Common myeloid progenitor, CD34-positive (primary cell): ENCODE results near the gene OBSCN.

Experiments
- CTCF ChIA-PET: fragments of 350-600 bp; sonication (Branson Sonifier 250); formaldehyde crosslinking; loops from one replicate; lab custom pipeline; 2021; ENCODE audit warnings: antibody characterized with exemption; lab: Charles Lee
- POLR2A ChIA-PET: fragments of 350-600 bp; sonication (Branson Sonifier 250); formaldehyde crosslinking; loops from one replicate; lab custom pipeline; 2021; ENCODE audit warnings: antibody characterized with exemption; lab: Charles Lee
- DNase-seq, 3 donors: peaks; one replicate each; pipeline versions ENCODE4 v3.0.0 to v3.0.0-alpha.2; 2013
- H3K27ac ChIP-seq, 2 experiments: 1 replicate in 1 of 2; 2 replicates in 1 of 2; pipeline ENCODE4 v1.7.0; 2013; ENCODE audit warnings: inconsistent platforms in 2 of 2, low read length in 2 of 2, mild to moderate bottlenecking in 2 of 2, low read depth in 1 of 2, moderate library complexity in 1 of 2; ENCODE audit not compliant: severe bottlenecking in 2 of 2, insufficient read depth in 1 of 2, poor library complexity in 1 of 2
- H3K27me3 ChIP-seq, 5 experiments: replicated peaks in 2 of 5; 1 replicate in 3 of 5; 2 replicates in 2 of 5; pipeline versions ENCODE4 v1.6.1 to v1.7.0; 2013; ENCODE audit warnings: low read length in 4 of 5, mild to moderate bottlenecking in 2 of 5, moderate library complexity in 2 of 5, inconsistent platforms in 1 of 5; ENCODE audit not compliant: insufficient read depth in 5 of 5, control insufficient read depth in 4 of 5
- H3K36me3 ChIP-seq, 4 experiments: 1 replicate in 2 of 4; 2 replicates in 2 of 4; pipeline versions ENCODE4 v1.6.1 to v1.7.0; 2013; ENCODE audit warnings: low read length in 3 of 4, control low read depth in 1 of 4, mild to moderate bottlenecking in 1 of 4; ENCODE audit not compliant: control insufficient read depth in 4 of 4, insufficient read depth in 4 of 4
- H3K4me1 ChIP-seq, 4 experiments: 1 replicate in 3 of 4; 2 replicates in 1 of 4; pipeline versions ENCODE4 v1.6.1 to v1.7.1; 2013; ENCODE audit warnings: low read length in 3 of 4, mild to moderate bottlenecking in 3 of 4, control low read depth in 1 of 4, inconsistent platforms in 1 of 4, moderate library complexity in 1 of 4; ENCODE audit not compliant: control insufficient read depth in 4 of 4, insufficient read depth in 4 of 4; ENCODE audit errors: control extremely low read depth in 1 of 4
- H3K4me3 ChIP-seq, 7 experiments: 1 replicate in 4 of 7; 2 replicates in 3 of 7; pipeline versions ENCODE4 v1.5.1 to v1.7.0; 2013; ENCODE audit warnings: mild to moderate bottlenecking in 7 of 7, low read length in 6 of 7, moderate library complexity in 6 of 7, inconsistent platforms in 2 of 7, low read depth in 2 of 7, control low read depth in 1 of 7; ENCODE audit not compliant: insufficient read depth in 4 of 7, control insufficient read depth in 1 of 7; ENCODE audit errors: extremely low read depth in 1 of 7
- H3K9me3 ChIP-seq, 5 experiments: 1 replicate in 4 of 5; 2 replicates in 1 of 5; pipeline versions ENCODE4 v1.6.1 to v1.7.1; 2013; ENCODE audit warnings: low read length in 4 of 5, mild to moderate bottlenecking in 2 of 5, inconsistent platforms in 1 of 5, low read depth in 1 of 5, moderate library complexity in 1 of 5; ENCODE audit not compliant: control insufficient read depth in 4 of 5, insufficient read depth in 2 of 5; ENCODE audit errors: control extremely low read depth in 1 of 5
- WGBS: methylation state at CpG from one replicate; pipeline ENCODE4 v1.1.5; 2013; ENCODE audit not compliant: insufficient coverage; 5-methylcytosine and 5-hydroxymethylcytosine counted together

OBSCN gene

DNA sequence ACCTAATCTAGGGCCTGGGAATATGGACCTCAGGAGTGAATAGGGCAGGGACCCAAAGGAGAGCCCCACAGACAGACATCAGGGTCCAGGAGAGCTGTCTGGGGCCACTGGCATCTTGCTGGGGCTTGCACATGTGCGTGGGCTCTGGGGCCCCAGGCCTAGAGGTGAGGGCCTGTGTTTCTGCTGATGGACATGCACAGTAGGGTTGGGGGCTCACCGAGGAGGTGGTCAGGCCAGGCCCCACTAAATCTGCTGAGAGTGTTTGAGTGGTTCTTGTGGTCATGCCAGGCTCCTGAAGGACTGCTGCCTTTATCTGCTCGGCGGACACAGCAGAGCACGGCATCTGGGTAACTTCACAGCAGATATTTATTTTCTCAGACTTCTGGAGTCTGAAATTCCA is 87.4 kb downstream of the OBSCN start:
- WGBS: 93% methylated on average over 3 of the region's 5 CpGs
- ChIA-PET CTCF (no interaction called here), POLR2A (no interaction called here)
- H3K9me3 ChIP-seq: peaks cover 0 to 19% (median 0%) of the 10 kb centered on the region in 5 experiments
- H3K36me3 ChIP-seq: peaks cover 4 to 63% (median 28%) of the 10 kb centered on the region in 4 experiments
- H3K27me3 ChIP-seq: no peaks in the 10 kb centered on the region
- H3K27ac ChIP-seq: no peak overlapping the region
- DNase-seq: no peak
- no peaks in the 10 kb centered on the region for H3K4me1 ChIP-seq
- H3K4me3 ChIP-seq: no peak overlapping the region

GRCh38 chr1:228295981-228296380 is 88.1 kb downstream of the OBSCN start:
- Histone ChIP-seq H3K4me3 (no peak overlapping the region), H3K4me1 (no peaks in the 10 kb centered on the region), H3K9me3 (peaks cover 0 to 21% (median under 1%) of the 10 kb centered on the region in 5 experiments), H3K36me3 (peaks cover 4 to 64% (median 33%) of the 10 kb centered on the region in 4 experiments), H3K27me3 (no peaks in the 10 kb centered on the region), H3K27ac (no peak overlapping the region)
- WGBS: 96% methylated on average over 2 of the region's 2 CpGs
- CTCF ChIA-PET: no interaction called here
- DNase-seq: no peak
- POLR2A ChIA-PET: no interaction called here

DNA sequence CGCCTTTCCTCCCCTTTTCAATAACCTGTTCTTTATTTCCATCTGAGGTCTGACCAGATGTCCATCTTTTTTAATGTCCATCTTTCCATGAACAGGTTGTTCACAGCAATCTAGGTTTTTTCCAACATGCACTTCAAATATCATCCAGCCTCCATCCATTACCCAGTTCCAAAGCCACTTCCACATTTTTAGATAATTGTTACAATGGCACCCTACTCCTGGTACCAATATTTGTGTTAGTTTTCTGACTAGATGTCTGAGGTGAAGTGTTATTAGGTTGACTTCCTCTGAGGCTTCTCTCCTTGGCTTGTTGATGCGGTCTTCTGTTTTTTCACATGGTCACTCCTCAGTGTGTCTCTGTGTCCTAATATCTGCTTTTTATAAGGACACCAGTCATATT is 89.4 kb downstream of the OBSCN start:
- no peaks in the 10 kb centered on the region for H3K4me1 ChIP-seq
- CTCF ChIA-PET: interaction anchor here (1.1 kb wide), 1 partner anchor 9 kb away, joined by 3 read pairs; no protein-coding TSS in a partner anchor
- 90% methylated on average over 2 of the region's 2 CpGs for WGBS
- DNase-seq: no peak
- POLR2A ChIA-PET: no interaction called here
- no peaks in the 10 kb centered on the region for H3K27me3 ChIP-seq
- peaks cover 0 to 30% (median 9%) of the 10 kb centered on the region in 5 experiments for H3K9me3 ChIP-seq
- H3K36me3 ChIP-seq: peaks cover 4 to 72% (median 32%) of the 10 kb centered on the region in 4 experiments
- no peak overlapping the region for H3K4me3 ChIP-seq
- no peak overlapping the region for H3K27ac ChIP-seq

- ChIA-PET CTCF (interaction anchor here (1.1 kb wide), 1 partner anchor 10 kb away, joined by 3 read pairs; no protein-coding TSS in a partner anchor), POLR2A (no interaction called here)
- 100% methylated on average over 1 of the region's 2 CpGs for whole genome bisulfite sequencing
- H3K27ac ChIP-seq: no peak overlapping the region
- H3K9me3 ChIP-seq: peaks cover 0 to 35% (median 15%) of the 10 kb centered on the region in 5 experiments
- no peaks in the 10 kb centered on the region for H3K27me3 ChIP-seq
- no peak for DNase-seq
- H3K4me3 ChIP-seq: no peak overlapping the region
- no peaks in the 10 kb centered on the region for H3K4me1 ChIP-seq
- H3K36me3 ChIP-seq: peaks cover 4 to 78% (median 33%) of the 10 kb centered on the region in 4 experiments
These were observed 90.0 kb downstream of the OBSCN start for GRCh38 chr1:228297822-228298221.

DNA sequence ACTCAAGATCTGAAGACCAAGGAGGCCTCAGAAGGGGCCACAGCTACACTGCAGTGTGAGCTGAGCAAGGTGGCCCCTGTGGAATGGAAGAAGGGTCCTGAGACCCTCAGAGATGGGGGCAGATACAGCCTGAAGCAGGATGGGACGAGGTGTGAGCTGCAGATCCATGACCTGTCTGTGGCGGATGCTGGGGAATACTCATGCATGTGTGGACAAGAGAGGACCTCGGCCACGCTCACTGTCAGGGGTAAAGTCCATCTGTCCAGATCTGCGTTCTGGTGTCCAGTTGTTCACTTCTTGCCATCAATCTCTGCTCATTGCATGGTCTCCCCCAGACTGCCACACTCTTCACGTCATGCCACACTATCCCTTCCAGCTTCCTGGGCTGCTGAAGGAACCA is 90.6 kb downstream of the OBSCN start:
- no peak for DNase-seq
- Histone ChIP-seq H3K4me3 (no peak overlapping the region), H3K36me3 (peaks cover 4 to 78% (median 33%) of the 10 kb centered on the region in 4 experiments), H3K27ac (no peak overlapping the region), H3K9me3 (peaks cover 0 to 38% (median 17%) of the 10 kb centered on the region in 5 experiments), H3K27me3 (no peaks in the 10 kb centered on the region), H3K4me1 (no peaks in the 10 kb centered on the region)
- POLR2A ChIA-PET: interaction anchor here (0.6 kb wide), 1 partner anchor 14 kb away, joined by 3 read pairs; no protein-coding TSS in a partner anchor
- CTCF ChIA-PET: interaction anchor here (1.1 kb wide), 1 partner anchor 11 kb away, joined by 3 read pairs; no protein-coding TSS in a partner anchor
- 100% methylated on average over 6 of the region's 6 CpGs for WGBS

DNA sequence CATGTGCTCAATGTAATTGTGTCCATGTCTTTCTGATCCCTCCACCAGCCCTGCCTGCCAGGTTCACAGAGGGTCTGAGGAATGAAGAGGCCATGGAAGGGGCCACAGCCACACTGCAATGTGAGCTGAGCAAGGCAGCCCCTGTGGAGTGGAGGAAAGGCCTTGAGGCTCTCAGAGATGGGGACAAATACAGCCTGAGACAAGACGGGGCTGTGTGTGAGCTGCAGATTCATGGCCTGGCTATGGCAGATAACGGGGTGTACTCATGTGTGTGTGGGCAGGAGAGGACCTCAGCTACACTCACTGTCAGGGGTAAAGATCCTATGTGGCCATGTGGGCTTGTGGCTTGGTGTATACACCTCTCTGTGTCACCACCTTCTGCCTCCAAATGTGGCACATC is 91.4 kb downstream of the OBSCN start:
- H3K27ac ChIP-seq: no peak overlapping the region
- ChIA-PET CTCF (no interaction called here), POLR2A (no interaction called here)
- H3K9me3 ChIP-seq: peaks cover 0 to 38% (median 17%) of the 10 kb centered on the region in 5 experiments
- H3K4me1 ChIP-seq: no peaks in the 10 kb centered on the region
- WGBS: 100% methylated on average over 2 of the region's 2 CpGs
- H3K27me3 ChIP-seq: no peaks in the 10 kb centered on the region
- H3K36me3 ChIP-seq: peaks cover 4 to 78% (median 31%) of the 10 kb centered on the region in 4 experiments
- DNase-seq: no peak
- no peak overlapping the region for H3K4me3 ChIP-seq

DNA sequence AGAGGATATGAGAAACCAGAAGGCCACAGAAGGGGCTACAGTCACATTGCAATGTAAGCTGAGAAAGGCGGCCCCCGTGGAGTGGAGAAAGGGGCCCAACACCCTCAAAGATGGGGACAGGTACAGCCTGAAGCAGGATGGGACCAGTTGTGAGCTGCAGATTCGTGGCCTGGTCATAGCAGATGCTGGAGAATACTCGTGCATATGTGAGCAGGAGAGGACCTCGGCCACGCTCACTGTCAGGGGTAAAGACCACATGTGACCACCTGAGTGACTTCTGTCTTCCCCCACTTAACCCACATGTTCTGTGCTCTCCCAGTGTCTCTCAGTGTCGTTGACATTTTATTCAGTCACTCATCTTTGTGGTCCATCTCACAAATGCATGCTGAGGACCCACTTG is 92.1 kb downstream of the OBSCN start:
- peaks cover 2 to 71% (median 29%) of the 10 kb centered on the region in 4 experiments for H3K36me3 ChIP-seq
- no peak for DNase-seq
- CTCF ChIA-PET: interaction anchor here (1.3 kb wide), 1 partner anchor 9 kb away, joined by 3 read pairs; no protein-coding TSS in a partner anchor
- no peak overlapping the region for H3K4me3 ChIP-seq
- no peaks in the 10 kb centered on the region for H3K4me1 ChIP-seq
- POLR2A ChIA-PET: no interaction called here
- 93% methylated on average over 7 of the region's 7 CpGs for WGBS
- H3K27me3 ChIP-seq: no peaks in the 10 kb centered on the region
- H3K9me3 ChIP-seq: peaks cover 0 to 38% (median 17%) of the 10 kb centered on the region in 5 experiments
- no peak overlapping the region for H3K27ac ChIP-seq
